ENCODE measurements around the gene PLEKHG3. TPM values are rescaled to one million over a fixed set of nuclear protein-coding genes. Genes with fewer than 3 reads are reported as not detected.
A peak's percentile ranks its signal among the peaks of the same experiment; 100 is the strongest.

The PLEKHG3 gene
- total and polyA plus RNA-seq, 2 donors (not counting 1 experiment from before 2014, with no cell fraction given), result 0.17 to 3.0 TPM

DNA sequence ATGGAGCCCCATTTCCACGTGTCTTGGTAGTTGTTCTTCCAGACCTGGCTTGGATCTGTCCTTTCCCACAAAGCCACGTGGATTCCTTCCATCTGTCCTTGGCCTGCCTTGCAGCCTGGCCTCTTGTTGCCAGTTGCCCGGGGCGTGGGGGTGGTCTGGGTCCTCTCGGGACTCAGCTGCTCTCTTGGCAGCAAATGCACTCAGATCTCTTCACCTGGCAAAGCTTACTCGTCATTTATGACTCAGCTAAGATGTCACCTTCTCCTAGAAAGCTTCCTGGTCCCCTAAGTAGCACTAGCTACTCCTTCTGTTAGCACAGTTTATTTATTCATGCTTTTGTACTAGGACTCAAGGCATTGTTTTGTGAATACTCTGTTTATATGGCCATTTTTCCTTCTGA, 13.6 kb downstream of the PLEKHG3 start:
- no peaks in the 10 kb centered on the region for H3K79me2 ChIP-seq (ENCODE audit: control insufficient read depth, insufficient read depth, low read length)
- peak in 1 of 2 donors; percentile 41 for DNase-seq (ENCODE audit: low read depth in 2 of 2)
- peaks cover 2% of the 10 kb centered on the region for H3K27me3 ChIP-seq (ENCODE audit: control insufficient read depth, insufficient read depth, low read length)
- peaks cover 21% of the 10 kb centered on the region for H3K4me1 ChIP-seq (ENCODE audit: control insufficient read depth, extremely low read depth, insufficient read depth, low read length)
- H3K9ac ChIP-seq (ENCODE audit: insufficient read depth, low read length), result no peak overlapping the region
- peaks cover 2% of the 10 kb centered on the region for H3K9me3 ChIP-seq (ENCODE audit: control insufficient read depth, insufficient read depth, low read depth, low read length)
- H3K36me3 ChIP-seq (ENCODE audit: control insufficient read depth, insufficient read depth, low read length), result no peaks in the 10 kb centered on the region
- no peak overlapping the region for H3K4me3 ChIP-seq (replicated peaks in 1 of 4; ENCODE audit: control extremely low read depth in 1 of 4, insufficient read depth in 1 of 4, low read depth in 3 of 4, low read length in 4 of 4)
- no peaks in the 10 kb centered on the region for H4K20me1 ChIP-seq (ENCODE audit: control insufficient read depth, extremely low read depth, insufficient read depth, low read length)
- no peak overlapping the region for H3K27ac ChIP-seq (ENCODE audit: insufficient read depth, low read length)
- TF ChIP-seq EZH2 (IDR thresholded peaks at IDR 0.05; ENCODE audit: low read length, missing control alignments), result no peak
- TF ChIP-seq, protein P1, sequence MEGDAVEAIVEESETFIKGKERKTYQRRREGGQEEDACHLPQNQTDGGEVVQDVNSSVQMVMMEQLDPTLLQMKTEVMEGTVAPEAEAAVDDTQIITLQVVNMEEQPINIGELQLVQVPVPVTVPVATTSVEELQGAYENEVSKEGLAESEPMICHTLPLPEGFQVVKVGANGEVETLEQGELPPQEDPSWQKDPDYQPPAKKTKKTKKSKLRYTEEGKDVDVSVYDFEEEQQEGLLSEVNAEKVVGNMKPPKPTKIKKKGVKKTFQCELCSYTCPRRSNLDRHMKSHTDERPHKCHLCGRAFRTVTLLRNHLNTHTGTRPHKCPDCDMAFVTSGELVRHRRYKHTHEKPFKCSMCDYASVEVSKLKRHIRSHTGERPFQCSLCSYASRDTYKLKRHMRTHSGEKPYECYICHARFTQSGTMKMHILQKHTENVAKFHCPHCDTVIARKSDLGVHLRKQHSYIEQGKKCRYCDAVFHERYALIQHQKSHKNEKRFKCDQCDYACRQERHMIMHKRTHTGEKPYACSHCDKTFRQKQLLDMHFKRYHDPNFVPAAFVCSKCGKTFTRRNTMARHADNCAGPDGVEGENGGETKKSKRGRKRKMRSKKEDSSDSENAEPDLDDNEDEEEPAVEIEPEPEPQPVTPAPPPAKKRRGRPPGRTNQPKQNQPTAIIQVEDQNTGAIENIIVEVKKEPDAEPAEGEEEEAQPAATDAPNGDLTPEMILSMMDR (conservative IDR thresholded peaks at IDR 0.05 in 1 of 2, IDR thresholded peaks at IDR 0.05 in 1 of 2; ENCODE audit: low read depth in 1 of 2, low read length in 2 of 2), result no peak
- no peak overlapping the region for H3K4me2 ChIP-seq (ENCODE audit: extremely low read depth, insufficient read depth, low read length)
- H2AFZ ChIP-seq (ENCODE audit: low read length), result no peak overlapping the region

DNA sequence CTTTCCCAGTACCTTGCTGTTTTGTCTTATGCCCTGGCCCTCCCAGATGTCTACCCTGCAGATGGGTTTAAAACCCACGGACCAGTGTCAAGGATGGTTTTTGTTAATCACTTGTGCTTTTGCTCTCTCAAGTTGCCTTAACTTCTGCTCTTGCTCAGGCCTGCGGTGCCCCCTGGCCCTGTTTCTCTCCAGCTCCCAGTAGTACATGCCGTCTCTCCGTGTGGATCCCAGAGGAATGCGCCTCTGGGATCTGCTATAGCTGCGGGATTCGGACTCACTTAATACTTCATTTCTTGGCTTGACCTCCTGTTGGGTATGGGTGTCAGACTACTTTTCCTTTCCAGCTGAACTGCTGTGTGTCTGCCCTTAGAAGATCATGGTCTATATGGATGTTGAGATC, 14.5 kb downstream of the PLEKHG3 start:
- no peak for DNase-seq (ENCODE audit: low read depth in 2 of 2)
- H3K4me2 ChIP-seq (ENCODE audit: extremely low read depth, insufficient read depth, low read length), result no peak overlapping the region
- H3K27ac ChIP-seq (ENCODE audit: insufficient read depth, low read length), result no peak overlapping the region
- no peak overlapping the region for H3K9ac ChIP-seq (ENCODE audit: insufficient read depth, low read length)
- no peak overlapping the region for H2AFZ ChIP-seq (ENCODE audit: low read length)
- no peak for TF ChIP-seq EZH2 (IDR thresholded peaks at IDR 0.05; ENCODE audit: low read length, missing control alignments)
- TF ChIP-seq, protein P1 (conservative IDR thresholded peaks at IDR 0.05 in 1 of 2, IDR thresholded peaks at IDR 0.05 in 1 of 2; ENCODE audit: low read depth in 1 of 2, low read length in 2 of 2), result no peak
- H4K20me1 ChIP-seq (ENCODE audit: control insufficient read depth, extremely low read depth, insufficient read depth, low read length), result no peaks in the 10 kb centered on the region
- H3K27me3 ChIP-seq (ENCODE audit: control insufficient read depth, insufficient read depth, low read length), result peaks cover 2% of the 10 kb centered on the region
- H3K79me2 ChIP-seq (ENCODE audit: control insufficient read depth, insufficient read depth, low read length), result no peaks in the 10 kb centered on the region
- no peaks in the 10 kb centered on the region for H3K36me3 ChIP-seq (ENCODE audit: control insufficient read depth, insufficient read depth, low read length)
- H3K4me3 ChIP-seq (replicated peaks in 1 of 4; ENCODE audit: control extremely low read depth in 1 of 4, insufficient read depth in 1 of 4, low read depth in 3 of 4, low read length in 4 of 4), result no peak overlapping the region
- H3K4me1 ChIP-seq (ENCODE audit: control insufficient read depth, extremely low read depth, insufficient read depth, low read length), result peaks cover 21% of the 10 kb centered on the region
- peaks cover 2% of the 10 kb centered on the region for H3K9me3 ChIP-seq (ENCODE audit: control insufficient read depth, insufficient read depth, low read depth, low read length)

DNA sequence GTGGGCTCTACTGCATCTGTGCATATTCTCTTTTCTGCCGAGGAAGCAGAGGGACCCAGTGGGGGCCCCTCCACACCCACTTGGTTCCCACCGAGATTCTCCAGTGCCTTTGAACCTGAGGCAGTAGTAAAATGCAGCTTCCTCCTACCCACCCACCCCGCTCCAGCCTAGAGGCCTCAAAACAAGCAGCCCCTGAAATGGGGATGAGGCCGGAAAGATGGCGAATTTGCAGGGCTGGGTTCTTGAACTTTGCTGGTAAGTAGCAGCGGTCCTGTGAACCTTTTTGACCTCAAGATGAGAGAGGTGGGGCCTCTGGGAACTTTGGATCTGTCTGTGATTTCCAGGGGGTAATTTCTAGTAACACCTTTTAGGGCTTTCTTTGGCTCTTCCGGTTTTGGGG, 15.4 kb downstream of the PLEKHG3 start:
- no peak for DNase-seq (ENCODE audit: low read depth in 2 of 2)
- Histone ChIP-seq H4K20me1 (ENCODE audit: control insufficient read depth, extremely low read depth, insufficient read depth, low read length) (no peaks in the 10 kb centered on the region), H3K4me1 (ENCODE audit: control insufficient read depth, extremely low read depth, insufficient read depth, low read length) (peaks cover 28% of the 10 kb centered on the region), H3K27ac (ENCODE audit: insufficient read depth, low read length) (no peak overlapping the region), H3K79me2 (ENCODE audit: control insufficient read depth, insufficient read depth, low read length) (no peaks in the 10 kb centered on the region), H3K36me3 (ENCODE audit: control insufficient read depth, insufficient read depth, low read length) (no peaks in the 10 kb centered on the region), H3K4me2 (ENCODE audit: extremely low read depth, insufficient read depth, low read length) (no peak overlapping the region), H3K4me3 (replicated peaks in 1 of 4; ENCODE audit: control extremely low read depth in 1 of 4, insufficient read depth in 1 of 4, low read depth in 3 of 4, low read length in 4 of 4) (no peak overlapping the region), H3K27me3 (ENCODE audit: control insufficient read depth, insufficient read depth, low read length) (peaks cover 2% of the 10 kb centered on the region), H3K9ac (ENCODE audit: insufficient read depth, low read length) (no peak overlapping the region), H2AFZ (ENCODE audit: low read length) (no peak overlapping the region), H3K9me3 (ENCODE audit: control insufficient read depth, insufficient read depth, low read depth, low read length) (no peaks in the 10 kb centered on the region)
- TF ChIP-seq, protein P1 (conservative IDR thresholded peaks at IDR 0.05 in 1 of 2, IDR thresholded peaks at IDR 0.05 in 1 of 2; ENCODE audit: low read depth in 1 of 2, low read length in 2 of 2), result no peak
- TF ChIP-seq EZH2 (IDR thresholded peaks at IDR 0.05; ENCODE audit: low read length, missing control alignments), result no peak

All from fibroblast of lung (primary cell).